Measurements from ENCODE around the gene PDIK1L. TPM values are rescaled to one million over a fixed set of nuclear protein-coding genes. Genes with fewer than 3 reads are reported as not detected.
A peak's percentile ranks its signal among the peaks of the same experiment; 100 is the strongest.

PDIK1L gene
- total RNA-seq, 1 experiment from 2014 or later = 5.6 TPM

- H3K9ac ChIP-seq (ENCODE audit: extremely low read depth, insufficient read length, low read length) = no peak overlapping the region
- H3T11ph ChIP-seq (ENCODE audit: low read length) = no peak overlapping the region
- H2BK5ac ChIP-seq (ENCODE audit: insufficient read length, low read length) = no peak overlapping the region
- TF ChIP-seq, protein P1, sequence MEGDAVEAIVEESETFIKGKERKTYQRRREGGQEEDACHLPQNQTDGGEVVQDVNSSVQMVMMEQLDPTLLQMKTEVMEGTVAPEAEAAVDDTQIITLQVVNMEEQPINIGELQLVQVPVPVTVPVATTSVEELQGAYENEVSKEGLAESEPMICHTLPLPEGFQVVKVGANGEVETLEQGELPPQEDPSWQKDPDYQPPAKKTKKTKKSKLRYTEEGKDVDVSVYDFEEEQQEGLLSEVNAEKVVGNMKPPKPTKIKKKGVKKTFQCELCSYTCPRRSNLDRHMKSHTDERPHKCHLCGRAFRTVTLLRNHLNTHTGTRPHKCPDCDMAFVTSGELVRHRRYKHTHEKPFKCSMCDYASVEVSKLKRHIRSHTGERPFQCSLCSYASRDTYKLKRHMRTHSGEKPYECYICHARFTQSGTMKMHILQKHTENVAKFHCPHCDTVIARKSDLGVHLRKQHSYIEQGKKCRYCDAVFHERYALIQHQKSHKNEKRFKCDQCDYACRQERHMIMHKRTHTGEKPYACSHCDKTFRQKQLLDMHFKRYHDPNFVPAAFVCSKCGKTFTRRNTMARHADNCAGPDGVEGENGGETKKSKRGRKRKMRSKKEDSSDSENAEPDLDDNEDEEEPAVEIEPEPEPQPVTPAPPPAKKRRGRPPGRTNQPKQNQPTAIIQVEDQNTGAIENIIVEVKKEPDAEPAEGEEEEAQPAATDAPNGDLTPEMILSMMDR (conservative IDR thresholded peaks at IDR 0.05) = no peak
- Mint-ChIP-seq H3K36me3 (ENCODE audit: insufficient read depth in 1 of 3, low read depth in 3 of 3) (no peaks in the 10 kb centered on the region), H3K27ac (no peak overlapping the region), H3K4me1 (peaks cover 39 to 52% of the 10 kb centered on the region in 2 experiments), H3K9me3 (no peaks in the 10 kb centered on the region), H3K27me3 (ENCODE audit: low read depth) (peaks cover 100% of the 10 kb centered on the region), H3K4me3 (peak overlapping the region; percentile 13 to 75; a peak in 4 of 5 replicates)
- H4K5ac ChIP-seq (ENCODE audit: insufficient read length, low read depth, low read length) = no peak overlapping the region
- H3K27ac ChIP-seq (ENCODE audit: insufficient read length, low read depth, low read length) = no peak overlapping the region
- H3K79me1 ChIP-seq (ENCODE audit: insufficient read depth, low read depth, low read length, poor library complexity, severe bottlenecking) = no peaks in the 10 kb centered on the region
- no peak overlapping the region for H2AK5ac ChIP-seq (ENCODE audit: insufficient read length, low read length)
- H3K4ac ChIP-seq (ENCODE audit: low read depth, low read length) = no peak overlapping the region
- H3K14ac ChIP-seq (ENCODE audit: insufficient read depth, low read length) = no peak overlapping the region
- WGBS (ENCODE audit: extremely low coverage, insufficient read length, low lambda C conversion rate) = no CpG with 5 or more reads among the region's 9 CpGs
- no peak overlapping the region for H2BK20ac ChIP-seq (ENCODE audit: low read depth, low read length, poor library complexity, severe bottlenecking)
- H3K4me2 ChIP-seq (ENCODE audit: insufficient read depth, insufficient read length, low read length) = peak overlapping the region; percentile 56
- H3K56ac ChIP-seq (ENCODE audit: insufficient read length, low read depth, low read length) = no peak overlapping the region
- H3K9me3 ChIP-seq (ENCODE audit: control insufficient read depth, low read depth, low read length) = no peaks in the 10 kb centered on the region
- H4K91ac ChIP-seq (ENCODE audit: insufficient read length, low read depth, low read length) = no peak overlapping the region
- peaks cover 13% of the 10 kb centered on the region; the same call in 1 of the 2 replicates for H3K4me1 ChIP-seq (ENCODE audit: insufficient read depth, low read length)
- no peak overlapping the region for H2AFZ ChIP-seq (ENCODE audit: low read length)
- H2BK12ac ChIP-seq (ENCODE audit: insufficient read length, low read depth, low read length) = no peak overlapping the region
- H4K8ac ChIP-seq (replicated peaks; ENCODE audit: insufficient read length, low read depth, low read length) = no peak overlapping the region
- DNase-seq = no peak
- H2BK15ac ChIP-seq (ENCODE audit: low read depth, low read length) = no peak overlapping the region
- H3K18ac ChIP-seq (ENCODE audit: insufficient read length, low read depth, low read length) = no peak overlapping the region
- no peak overlapping the region for H3K23ac ChIP-seq (ENCODE audit: insufficient read length, low read depth, low read length)
- H4K20me1 ChIP-seq (ENCODE audit: control insufficient read depth, insufficient read depth, insufficient read length) = no peaks in the 10 kb centered on the region
- no peak overlapping the region for H2BK120ac ChIP-seq (ENCODE audit: low read depth, low read length, poor library complexity, severe bottlenecking)
- no peaks in the 10 kb centered on the region for H3K79me2 ChIP-seq (ENCODE audit: insufficient read depth, low read length)
- peaks cover 31% of the 10 kb centered on the region; the same call in 1 of the 2 replicates for H3K27me3 ChIP-seq (ENCODE audit: insufficient read depth, low read length)
- H3K23me2 ChIP-seq (ENCODE audit: insufficient read length, low read depth, low read length, poor library complexity, severe bottlenecking) = peaks cover 13% of the 10 kb centered on the region
Observed at GRCh38 chr1:26154750-26155149, 43.1 kb downstream of the PDIK1L start.
